Gastroesophageal sphincter (tissue), 4 donors: ENCODE data around the gene TFDP2. TPM values are rescaled to one million over a fixed set of nuclear protein-coding genes. Genes with fewer than 3 reads are reported as not detected.

Experiments used
- ATAC-seq: fragments of 150-250 bp; one replicate; pipeline ENCODE4 v1.9.1; 2016; ENCODE audit warnings: mild to moderate bottlenecking, moderate library complexity
- H3K27ac ChIP-seq, 4 donors: fragments of 200-600 bp; sonication (generic) in 3 of 4; 1 replicate in 3 of 4; 2 replicates in 1 of 4; pipeline ENCODE4 v1.5.1; 2016 to 2019
- H3K27me3 ChIP-seq: fragments of 200-600 bp; sonication (generic); one replicate; pipeline ENCODE4 v1.5.1; 2019
- H3K36me3 ChIP-seq, 2 donors: fragments of 200-600 bp; sonication (generic); one replicate each; pipeline ENCODE4 v1.5.1; 2019; ENCODE audit warnings: control low read depth in 1 of 2
- H3K4me1 ChIP-seq, 3 donors: fragments of 200-600 bp; sonication (generic); 1 replicate in 2 of 3; 2 replicates in 1 of 3; pipeline ENCODE4 v1.5.1; 2016 to 2019; ENCODE audit warnings: control low read depth in 2 of 3
- H3K4me3 ChIP-seq, 2 donors: fragments of 200-600 bp; sonication (generic); one replicate each; pipeline ENCODE4 v1.5.1; 2019; ENCODE audit warnings: mild to moderate bottlenecking in 1 of 2, moderate library complexity in 1 of 2
- H3K9me3 ChIP-seq, 3 donors: fragments of 200-600 bp; sonication (generic); one replicate each; pipeline ENCODE4 v1.5.1; 2017 to 2019; ENCODE audit warnings: control low read depth in 2 of 3
- CTCF ChIP-seq, 4 experiments: fragments of 200-600 bp in 2 of 4; fragments of 450-650 bp in 2 of 4; sonication (generic) in 1 of 4; IDR thresholded peaks; one replicate each; pipeline ENCODE4 v1.5.1; 2017 to 2019; ENCODE audit warnings: antibody characterized with exemption in 4 of 4, mild to moderate bottlenecking in 2 of 4, moderate library complexity in 2 of 4
- EP300 ChIP-seq: sonication (generic); formaldehyde crosslinking; IDR thresholded peaks from one replicate; pipeline ENCODE4 v1.6.1; 2017; ENCODE audit warnings: antibody characterized with exemption, mild to moderate bottlenecking
- POLR2A ChIP-seq, 2 donors: fragments of 450-650 bp; IDR thresholded peaks; one replicate each; pipeline ENCODE4 v1.6.1; 2017; ENCODE audit warnings: antibody characterized with exemption in 2 of 2, mild to moderate bottlenecking in 2 of 2, moderate library complexity in 1 of 2
- POLR2AphosphoS5 ChIP-seq: sonication (generic); formaldehyde crosslinking; IDR thresholded peaks from one replicate; pipeline ENCODE4 v1.6.1; 2017; ENCODE audit warnings: antibody characterized with exemption
- whole genome bisulfite sequencing, 2 donors: methylation state at CpG; one replicate each; pipeline ENCODE4 v1.1.5; 2018; ENCODE audit warnings: low coverage in 1 of 2; 5-methylcytosine and 5-hydroxymethylcytosine counted together
- total RNA-seq, 4 donors: library from RNA; depleted of rRNA; stranded (reverse); fragments of >200 nt; gene quantifications; one replicate each; pipeline ENCODE4 v1.1.0, GENCODE V29; 2016

The TFDP2 gene
- total RNA-seq, 4 donors from 2014 or later = 56.2 to 267 (median 108) TPM

GRCh38 chr3:142004025-142004424, 145.3 kb downstream of the TFDP2 start:
- Histone ChIP-seq H3K4me1 (peaks cover 0 to 20% (median 0%) of the 10 kb centered on the region in 3 donors), H3K9me3 (no peaks in the 10 kb centered on the region), H3K4me3 (no peak overlapping the region), H3K36me3 (peaks cover 0 to 3% of the 10 kb centered on the region in 2 donors), H3K27me3 (no peaks in the 10 kb centered on the region), H3K27ac (no peak overlapping the region)
- ATAC-seq = no peak
- TF ChIP-seq POLR2A (IDR thresholded peaks at IDR 0.05) (no peak), CTCF (IDR thresholded peaks at IDR 0.05) (no peak), POLR2AphosphoS5 (no peak), EP300 (no peak)

GRCh38 chr3:142003291-142003690, 146.1 kb downstream of the TFDP2 start:
- no peak for ATAC-seq
- no peaks in the 10 kb centered on the region for H3K27me3 ChIP-seq
- H3K36me3 ChIP-seq = peaks cover 0 to 3% of the 10 kb centered on the region in 2 donors
- no peak overlapping the region for H3K27ac ChIP-seq
- 92 to 100% methylated on average over 1 to 2 of the region's 3 CpGs for WGBS, 2 donors
- no peaks in the 10 kb centered on the region for H3K9me3 ChIP-seq
- TF ChIP-seq POLR2A (IDR thresholded peaks at IDR 0.05) = no peak
- no peak overlapping the region for H3K4me3 ChIP-seq
- peaks cover 0 to 15% (median 0%) of the 10 kb centered on the region in 3 donors for H3K4me1 ChIP-seq

- 90% methylated on average over 2 of the region's 2 CpGs; no CpG with 5 or more reads in 1 of the 2 donors for WGBS, 2 donors
- H3K4me3 ChIP-seq = no peak overlapping the region
These were observed 148.9 kb downstream of the TFDP2 start for GRCh38 chr3:142000325-142000870.

GRCh38 chr3:141998669-141999290, 150.6 kb downstream of the TFDP2 start:
- H3K27ac ChIP-seq = no peak overlapping the region
- peaks cover 0 to 31% (median 3%) of the 10 kb centered on the region in 3 donors for H3K4me1 ChIP-seq
- no peaks in the 10 kb centered on the region for H3K27me3 ChIP-seq
- H3K4me3 ChIP-seq = no peak overlapping the region
- no peaks in the 10 kb centered on the region for H3K9me3 ChIP-seq
- peak; percentile 15 to 50 (median 31) for TF ChIP-seq CTCF (IDR thresholded peaks at IDR 0.05)
- TF ChIP-seq EP300 = no peak
- no peak for ATAC-seq
- H3K36me3 ChIP-seq = peaks cover 0 to 3% of the 10 kb centered on the region in 2 donors
- WGBS, 2 donors = 56% methylated on average over 4 of the region's 4 CpGs

More at GRCh38 chr3:142000325-142000870, 148.9 kb downstream of the TFDP2 start:
- ATAC-seq = no peak
- Histone ChIP-seq H3K27me3 (no peaks in the 10 kb centered on the region), H3K9me3 (no peaks in the 10 kb centered on the region), H3K4me1 (peaks cover 0 to 31% (median under 1%) of the 10 kb centered on the region in 3 donors), H3K27ac (no peak overlapping the region), H3K36me3 (peaks cover 0 to 3% of the 10 kb centered on the region in 2 donors)
- TF ChIP-seq POLR2AphosphoS5 (no peak), POLR2A (IDR thresholded peaks at IDR 0.05) (no peak)

GRCh38 chr3:141996437-141996836, 152.9 kb downstream of the TFDP2 start:
- H3K27ac ChIP-seq = peak overlapping the region in 1 of 4 donors; percentile 11
- H3K36me3 ChIP-seq = peaks cover 0 to 3% of the 10 kb centered on the region in 2 donors
- H3K9me3 ChIP-seq = no peaks in the 10 kb centered on the region
- no peaks in the 10 kb centered on the region for H3K27me3 ChIP-seq
- no peak overlapping the region for H3K4me3 ChIP-seq
- no peak for ATAC-seq
- peaks cover 0 to 38% (median 3%) of the 10 kb centered on the region in 3 donors for H3K4me1 ChIP-seq
- no peak for TF ChIP-seq EP300
- no peak for TF ChIP-seq CTCF (IDR thresholded peaks at IDR 0.05)
- TF ChIP-seq POLR2A (IDR thresholded peaks at IDR 0.05) = no peak

GRCh38 chr3:141994856-141995255, 154.5 kb downstream of the TFDP2 start:
- no peak for ATAC-seq
- Histone ChIP-seq H3K27ac (no peak overlapping the region), H3K4me1 (peaks cover 0 to 38% (median 3%) of the 10 kb centered on the region in 3 donors)

More at GRCh38 chr3:141994856-141995255, 154.5 kb downstream of the TFDP2 start:
- TF ChIP-seq POLR2AphosphoS5 = no peak
- no peak for TF ChIP-seq POLR2A (IDR thresholded peaks at IDR 0.05)
- no peak for TF ChIP-seq EP300
- TF ChIP-seq CTCF (IDR thresholded peaks at IDR 0.05) = no peak
- Histone ChIP-seq H3K4me3 (no peak overlapping the region), H3K9me3 (no peaks in the 10 kb centered on the region), H3K36me3 (no peaks in the 10 kb centered on the region), H3K27me3 (no peaks in the 10 kb centered on the region)
